Stimulated activated CD8-positive, alpha-beta memory T cell treated with anti-CD3 and anti-CD28 coated beads, Interleukin-7, amount 100 ng/mL, for 48 hours (primary cell): ENCODE measurements around the gene KIRREL3.

ENCODE experiments used
- DNase-seq, 2 donors: peaks; one replicate each; pipeline ENCODE4 v3.0.0-alpha.2; 2020; ENCODE audit warnings: low read depth in 1 of 2; ENCODE audit errors: extremely low read depth in 1 of 2

Gene KIRREL3

DNA sequence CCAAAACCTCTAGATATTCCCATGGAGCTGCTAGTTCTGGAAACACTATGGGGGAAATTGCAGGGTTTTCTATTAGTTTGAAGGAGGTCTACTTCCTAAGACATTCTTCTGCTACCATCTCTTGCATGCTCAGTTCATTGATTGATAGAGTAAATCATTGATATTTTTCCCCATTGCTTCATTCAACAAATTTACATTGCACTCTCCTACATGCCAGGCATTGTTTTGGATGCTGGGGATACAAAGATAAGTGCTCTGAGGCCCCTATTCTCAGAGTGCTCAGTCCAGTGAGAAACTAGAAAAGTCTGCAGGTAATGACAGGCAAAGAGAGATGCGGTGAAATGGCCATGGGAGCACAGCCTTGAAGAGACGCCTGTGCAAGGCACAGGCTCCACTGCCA is 313.1 kb downstream of the KIRREL3 start:
- DNase-seq, result no peak

DNA sequence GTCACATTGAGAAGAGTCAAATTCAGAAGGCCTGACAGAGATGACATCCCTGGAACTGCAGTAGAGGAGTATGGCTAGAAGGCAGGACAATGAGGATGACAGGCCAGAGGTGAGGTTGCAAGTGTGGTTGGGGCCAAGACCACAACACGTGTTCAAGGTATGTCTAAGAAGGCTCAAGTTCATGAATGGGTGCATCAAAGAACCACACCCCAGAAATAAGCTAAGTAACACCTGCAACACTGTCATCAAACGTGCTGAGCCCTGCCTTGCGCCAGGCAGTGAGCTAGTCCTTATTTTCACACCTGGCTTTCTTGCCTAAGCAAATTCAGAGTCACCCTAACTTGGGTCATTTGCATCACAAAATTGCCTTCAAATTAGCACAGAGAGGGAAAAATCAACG is 313.6 kb downstream of the KIRREL3 start:
- DNase-seq, result no peak

DNA sequence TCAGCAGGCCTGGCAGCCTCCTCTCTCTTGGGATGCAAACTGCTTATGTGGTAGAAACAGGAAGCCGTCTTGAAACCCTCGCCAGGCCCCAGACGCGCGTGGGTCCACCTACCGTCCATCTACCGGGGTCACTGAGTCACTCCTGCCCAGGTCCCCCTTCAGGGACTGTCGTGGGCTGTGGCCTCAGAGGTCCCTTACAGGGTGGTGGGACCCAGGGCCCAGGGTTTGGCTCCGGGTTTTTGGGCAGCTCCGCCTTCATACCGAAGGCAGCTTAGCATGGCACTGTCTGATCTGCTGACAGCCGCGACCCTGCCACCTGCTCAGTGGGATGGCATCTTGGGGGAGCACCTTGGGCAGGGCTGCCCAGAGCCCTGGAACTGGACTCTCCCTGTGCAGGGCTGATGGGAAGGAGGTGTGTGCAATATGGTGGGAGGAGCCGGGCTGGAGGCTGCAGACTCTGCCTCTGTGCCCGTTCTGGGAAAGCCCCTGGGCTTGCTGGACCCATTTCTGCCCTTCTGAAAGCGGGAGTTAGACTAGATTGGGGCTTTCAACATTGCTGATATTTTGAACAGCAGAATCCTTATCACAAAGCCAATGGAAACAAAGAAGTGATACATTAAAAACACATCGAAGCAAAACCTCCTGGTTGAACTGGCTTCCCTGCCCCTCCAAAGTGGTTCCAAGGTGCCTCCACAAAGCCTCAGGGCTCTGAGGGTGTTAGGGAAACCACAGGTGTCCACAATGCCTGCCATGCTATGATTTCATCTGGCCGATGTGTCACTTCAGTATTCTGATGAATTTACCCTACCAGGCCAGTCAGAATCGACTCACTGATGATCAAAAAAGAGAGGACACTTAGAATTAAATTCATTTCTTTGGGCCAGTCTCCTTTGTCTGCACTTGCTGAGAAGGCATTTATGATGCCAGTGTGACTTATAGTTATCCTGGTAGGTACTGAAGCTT is 316.5 kb downstream of the KIRREL3 start:
- no peak for DNase-seq

DNA sequence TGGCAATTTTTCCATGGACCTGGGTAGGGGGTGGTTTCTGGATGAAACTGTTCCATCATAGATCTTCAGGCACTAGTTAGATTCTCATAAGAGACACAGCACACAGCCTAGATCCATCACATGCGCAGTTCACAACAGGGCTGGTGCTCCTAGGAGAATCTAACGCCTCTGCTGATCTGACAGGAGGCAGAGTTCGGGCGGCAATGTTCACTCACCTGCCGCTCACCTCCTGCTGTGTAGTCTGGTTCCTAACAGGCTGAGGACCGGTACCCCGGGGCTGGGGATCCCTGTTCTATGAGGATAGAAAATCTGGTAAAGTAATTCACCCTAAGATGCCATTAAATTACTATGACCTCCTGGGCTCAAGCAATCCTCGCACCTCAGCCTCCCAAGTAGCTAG is 318.0 kb downstream of the KIRREL3 start:
- DNase-seq, result no peak

DNA sequence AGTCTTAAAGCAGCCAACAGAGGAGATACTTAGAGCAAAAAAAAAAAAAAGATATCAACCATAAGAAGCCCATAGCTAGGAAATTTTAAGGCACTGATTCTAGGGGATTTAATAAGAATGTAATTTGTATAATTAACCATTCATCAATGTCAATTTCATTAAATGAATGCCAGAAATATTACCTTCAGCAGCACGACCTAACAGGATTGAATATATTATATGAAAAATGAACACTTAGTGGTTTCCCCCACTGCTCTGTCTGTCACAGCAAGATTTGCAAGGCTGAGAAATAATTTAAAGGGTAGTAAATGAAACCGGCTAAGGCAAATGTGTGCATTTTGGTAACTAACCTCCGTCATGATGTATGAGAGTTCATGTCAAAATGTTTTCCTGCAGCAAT is 319.9 kb downstream of the KIRREL3 start:
- no peak for DNase-seq

DNA sequence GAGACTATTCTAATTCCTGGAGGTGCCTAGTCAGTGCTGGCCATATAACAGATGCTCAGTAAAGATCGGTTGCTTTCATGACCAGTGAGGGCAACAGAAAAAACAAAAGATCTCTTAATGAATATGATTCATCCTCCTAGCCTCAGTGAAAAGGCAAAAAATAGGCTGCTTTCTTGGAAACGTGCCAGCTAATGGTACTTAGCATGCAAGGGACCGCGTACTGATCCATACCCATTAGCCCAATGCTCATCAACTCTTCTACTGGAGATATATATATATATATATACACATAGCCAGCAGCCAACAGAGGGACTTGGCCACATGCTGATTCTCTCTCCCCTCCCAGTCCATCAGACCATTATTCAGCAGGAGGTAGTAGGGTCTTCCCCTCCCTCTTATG is 320.4 kb downstream of the KIRREL3 start:
- DNase-seq, result no peak

DNA sequence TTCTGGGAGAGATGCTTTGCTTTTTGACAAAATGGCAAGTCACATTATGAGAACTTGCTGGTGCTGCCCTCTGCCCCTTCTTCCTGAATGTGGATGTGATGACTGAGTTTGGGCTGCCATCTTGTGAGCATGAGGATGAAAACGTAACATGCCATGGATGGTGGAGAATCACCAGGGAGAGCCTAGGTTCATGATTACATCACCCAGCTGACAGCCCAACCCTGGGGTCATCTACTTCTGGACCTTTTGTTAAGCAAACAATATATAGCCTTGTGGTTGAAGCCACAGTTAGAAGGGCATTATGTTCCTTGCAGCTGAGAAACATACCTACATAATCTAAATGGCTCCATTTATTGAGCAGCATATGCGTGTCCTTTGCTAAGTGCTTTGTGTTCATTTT is 321.5 kb downstream of the KIRREL3 start:
- no peak for DNase-seq

DNA sequence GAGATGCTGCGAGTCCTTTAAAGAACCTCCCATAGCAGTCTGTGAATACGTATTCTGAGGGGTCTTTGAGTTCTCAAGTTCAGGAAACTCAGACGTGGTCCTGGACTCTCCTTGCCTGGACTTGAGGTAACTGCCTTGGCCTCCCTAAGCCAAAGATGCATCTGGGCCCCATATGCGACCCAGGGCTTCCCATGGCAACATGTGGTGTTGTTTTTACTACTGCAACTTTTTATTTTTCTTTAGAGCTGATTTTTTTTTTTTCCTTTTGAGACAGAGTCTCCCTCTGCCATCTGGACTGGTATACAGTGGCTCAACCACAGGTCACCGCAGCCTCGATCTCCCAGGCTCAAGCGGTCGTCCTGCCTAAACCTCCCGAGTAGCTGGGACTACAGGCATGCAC is 324.0 kb downstream of the KIRREL3 start:
- DNase-seq, result no peak

DNA sequence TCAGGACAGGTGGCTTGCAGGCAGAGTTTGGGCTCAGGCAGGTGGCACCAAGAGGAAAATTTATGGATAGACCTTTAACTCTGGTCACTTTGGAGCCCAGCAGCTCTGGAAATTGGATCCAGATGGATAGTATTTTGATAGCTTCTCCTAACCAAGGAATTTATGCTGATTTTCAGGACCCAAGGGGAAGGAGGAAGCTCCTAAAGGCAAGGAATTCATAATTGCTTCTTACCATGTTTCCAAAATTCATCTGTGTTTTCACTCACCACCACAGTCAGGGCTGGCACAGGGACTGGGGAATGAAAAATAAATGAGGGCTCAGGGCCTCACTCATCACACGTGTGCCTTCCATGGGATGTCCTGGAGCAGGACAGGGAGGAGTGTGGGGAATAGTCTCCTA is 327.3 kb downstream of the KIRREL3 start:
- DNase-seq, result no peak

DNA sequence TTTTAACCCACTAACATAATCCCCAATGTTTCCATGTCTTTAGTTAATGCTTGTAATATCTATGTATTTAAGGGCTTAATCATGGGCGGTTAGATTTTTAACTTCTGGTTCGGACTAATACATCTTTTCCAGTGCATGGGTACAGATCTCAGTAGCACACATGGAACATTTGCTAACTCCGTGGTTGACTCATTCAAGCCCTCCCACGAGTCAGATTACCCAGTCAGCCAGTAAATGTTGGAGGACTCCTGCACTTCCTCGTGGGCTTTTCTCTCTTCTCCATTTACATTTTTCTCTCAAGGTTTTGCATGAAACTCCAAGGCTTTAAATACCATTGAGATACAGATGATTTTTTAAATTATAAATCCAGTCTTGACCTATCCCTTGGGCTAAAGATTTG is 331.2 kb downstream of the KIRREL3 start:
- DNase-seq, result no peak

DNA sequence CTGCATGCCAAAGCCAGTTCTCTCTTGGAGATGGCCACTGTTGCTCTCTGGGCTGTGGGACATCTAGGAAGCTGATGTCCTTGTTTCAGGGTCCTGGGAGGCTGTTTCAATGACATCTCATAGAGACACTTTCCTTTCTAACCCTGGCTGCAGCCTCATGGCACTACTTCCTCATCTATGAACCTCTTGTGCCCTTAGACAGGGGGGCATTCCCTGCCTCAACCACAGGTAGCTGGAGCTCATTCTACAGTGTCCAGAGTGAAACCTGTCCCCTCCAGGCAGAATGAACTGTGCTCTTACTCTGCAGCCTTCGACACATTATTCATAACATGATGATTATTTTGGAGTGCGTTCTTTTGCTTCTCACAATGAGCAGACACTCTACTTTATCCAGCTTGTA is 335.9 kb downstream of the KIRREL3 start:
- no peak for DNase-seq

DNA sequence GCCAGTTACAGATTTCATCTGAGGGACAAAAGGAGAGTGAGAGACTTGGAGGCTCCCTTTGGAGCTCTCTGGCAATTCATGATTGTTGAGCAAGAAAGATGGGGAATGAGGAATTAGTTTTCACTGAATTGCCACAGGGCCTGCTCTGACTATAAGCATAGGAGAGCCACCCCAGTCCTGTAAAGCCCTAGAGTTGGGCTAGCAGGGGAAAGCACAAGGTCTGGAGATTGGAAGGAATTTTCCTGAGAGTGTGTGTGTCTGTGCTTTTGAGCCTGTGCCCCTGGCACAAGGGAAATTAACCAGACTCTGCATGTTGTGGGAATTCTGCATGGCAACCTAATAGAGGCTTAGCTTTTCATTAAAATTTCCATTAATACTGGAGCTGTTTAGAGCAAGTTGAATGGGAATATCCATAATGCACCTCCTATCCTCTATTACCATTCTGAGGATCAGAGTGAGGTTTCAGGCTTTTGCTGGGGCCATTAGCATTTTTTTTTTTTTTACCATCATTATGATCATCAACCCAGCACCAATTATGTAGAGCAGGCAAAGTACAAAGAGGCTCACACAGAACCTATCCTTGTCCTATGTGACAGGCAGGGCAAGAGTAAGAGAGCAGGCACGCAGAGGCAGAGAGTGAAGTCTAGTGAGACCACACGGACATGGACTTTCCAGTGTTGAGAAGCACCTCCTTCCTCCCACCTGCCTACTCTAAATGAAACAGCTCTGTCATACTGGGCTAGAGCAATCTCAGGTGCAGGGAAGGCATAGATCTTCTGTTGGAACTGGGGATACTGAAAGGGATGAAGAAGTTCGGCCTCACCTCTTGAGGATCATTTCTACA is 336.6 kb downstream of the KIRREL3 start:
- DNase-seq, result no peak

DNA sequence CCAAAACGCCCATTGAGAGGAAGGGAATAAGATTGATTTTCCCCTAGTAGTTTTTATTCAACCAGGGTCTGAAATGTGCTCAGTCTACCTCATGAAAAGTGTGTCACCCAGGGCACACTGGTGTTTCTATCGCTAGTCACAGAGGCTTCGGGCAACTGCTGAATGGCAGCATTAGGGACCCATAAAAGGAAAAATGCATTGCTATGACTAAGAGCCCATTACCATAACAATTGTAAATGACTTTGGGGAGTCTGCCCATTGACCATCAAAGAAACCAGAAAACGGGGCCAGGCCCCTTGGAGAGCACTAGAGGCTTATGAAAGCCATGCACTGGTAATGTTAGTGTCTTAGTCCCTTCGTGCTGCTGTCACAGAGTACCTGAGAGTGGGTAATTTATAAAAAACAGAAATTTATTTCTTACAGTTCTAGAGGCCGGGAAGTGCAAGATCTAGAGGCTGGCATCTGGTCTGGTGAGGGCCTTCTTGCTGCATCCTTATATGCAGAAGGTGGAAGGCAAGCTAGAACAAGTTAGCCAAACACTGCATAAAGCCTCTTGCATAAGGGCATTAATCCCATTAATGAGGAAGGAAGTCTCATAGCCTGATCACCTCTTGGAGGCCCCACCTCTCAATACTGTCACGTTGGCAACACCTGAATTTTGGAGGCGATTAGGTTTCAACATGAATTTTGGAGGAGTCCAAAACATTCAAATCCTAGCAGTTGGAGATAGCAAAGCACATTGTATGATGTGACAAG is 338.4 kb downstream of the KIRREL3 start:
- no peak for DNase-seq

DNA sequence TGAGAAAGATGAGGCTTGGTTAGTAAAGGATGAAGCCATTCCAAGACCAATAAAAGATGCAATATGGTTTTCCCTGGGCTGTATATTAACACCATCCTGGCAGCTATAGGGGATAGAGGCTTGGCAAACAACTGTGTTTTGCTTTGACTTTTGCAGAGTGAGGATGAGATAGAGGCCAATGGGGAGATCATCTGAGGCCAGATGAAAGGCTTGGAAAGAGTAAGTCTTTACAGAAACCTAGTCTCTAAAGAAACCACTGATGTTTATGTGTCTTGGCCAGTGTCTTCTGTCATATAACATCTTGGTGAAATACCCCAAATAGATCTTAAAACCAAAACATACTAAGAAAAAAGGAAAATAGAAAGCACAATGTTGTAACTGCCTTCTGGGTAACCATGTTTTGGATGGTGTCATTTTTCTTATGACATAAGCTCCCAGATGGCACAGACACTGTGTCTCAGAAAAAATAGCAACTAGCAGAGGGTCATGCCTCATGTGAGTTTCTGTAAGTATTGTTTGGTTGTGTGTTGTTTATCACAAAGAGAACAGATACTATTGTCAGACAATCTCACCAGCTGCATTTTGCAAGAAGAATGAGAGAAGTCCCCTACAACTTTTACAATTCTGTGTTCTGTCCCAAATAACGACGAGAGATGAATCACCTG is 339.7 kb downstream of the KIRREL3 start:
- no peak for DNase-seq

DNA sequence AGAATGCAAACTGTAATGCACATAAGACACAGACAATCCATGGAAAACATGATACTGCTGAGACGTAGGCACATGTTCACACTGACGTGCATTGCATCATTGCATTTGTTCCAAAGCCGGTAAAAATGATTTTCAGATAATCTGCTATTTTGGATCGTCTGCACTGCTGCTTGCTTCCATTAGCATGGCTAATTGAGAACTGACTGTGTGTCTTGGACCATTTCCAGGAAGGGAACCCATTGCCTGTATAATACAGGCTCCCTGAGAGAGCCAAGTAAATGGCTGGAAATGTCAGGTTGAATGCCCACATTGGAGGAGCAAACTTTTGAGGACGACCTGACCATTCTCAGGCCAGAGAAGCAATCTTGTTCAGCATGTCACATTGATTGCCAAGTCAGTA is 340.2 kb downstream of the KIRREL3 start:
- DNase-seq, result no peak

DNA sequence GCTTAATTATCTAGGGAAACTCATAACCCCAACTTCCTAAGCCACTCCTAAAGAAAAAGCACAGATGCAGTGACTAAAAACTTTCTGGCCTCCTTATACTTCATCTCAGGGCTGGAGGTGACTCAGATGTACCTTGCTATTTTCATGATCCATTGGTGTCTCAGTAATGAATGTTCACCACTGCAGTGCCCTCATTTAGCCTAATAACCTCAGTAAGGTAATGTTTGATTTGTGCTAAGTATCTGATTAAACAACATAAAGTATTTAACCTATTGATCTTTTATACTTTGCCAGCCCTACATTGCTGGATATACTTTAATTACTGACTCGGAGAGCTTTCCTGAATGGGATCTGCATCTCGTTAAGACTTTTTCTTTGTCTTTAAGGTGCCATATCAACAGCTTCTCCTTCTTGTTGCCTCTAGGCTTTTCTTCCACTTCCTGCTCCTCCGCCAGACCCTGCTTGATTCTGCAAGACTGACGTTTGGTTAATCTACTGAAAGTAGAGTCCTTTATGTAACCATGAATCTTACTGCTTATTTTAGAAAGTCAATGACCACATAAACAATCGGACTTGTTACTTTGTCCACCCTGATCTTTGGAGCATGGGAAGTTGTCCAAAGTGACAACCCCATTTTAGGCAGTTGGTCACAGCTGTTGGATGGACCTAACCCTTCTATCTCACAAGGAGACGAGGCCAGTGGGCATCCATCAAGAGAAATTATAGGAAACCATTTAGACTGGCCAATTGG is 342.1 kb downstream of the KIRREL3 start:
- DNase-seq, result no peak

DNA sequence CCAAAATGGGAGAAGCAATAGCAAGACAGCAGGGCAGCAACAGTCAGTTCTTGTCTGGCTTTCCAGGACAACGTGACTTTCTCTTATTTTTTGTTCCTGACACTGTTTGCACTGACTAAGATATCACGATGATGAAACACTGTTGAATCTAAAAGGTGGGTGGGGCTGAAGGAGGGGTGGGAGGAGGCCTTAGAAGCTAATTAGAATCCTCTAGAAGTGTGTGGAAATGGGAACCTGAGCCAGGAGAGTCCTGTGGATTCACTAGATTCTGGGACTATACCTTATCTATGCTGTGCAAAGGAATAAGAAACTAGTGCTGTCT is 344.8 kb downstream of the KIRREL3 start:
- no peak for DNase-seq

DNA sequence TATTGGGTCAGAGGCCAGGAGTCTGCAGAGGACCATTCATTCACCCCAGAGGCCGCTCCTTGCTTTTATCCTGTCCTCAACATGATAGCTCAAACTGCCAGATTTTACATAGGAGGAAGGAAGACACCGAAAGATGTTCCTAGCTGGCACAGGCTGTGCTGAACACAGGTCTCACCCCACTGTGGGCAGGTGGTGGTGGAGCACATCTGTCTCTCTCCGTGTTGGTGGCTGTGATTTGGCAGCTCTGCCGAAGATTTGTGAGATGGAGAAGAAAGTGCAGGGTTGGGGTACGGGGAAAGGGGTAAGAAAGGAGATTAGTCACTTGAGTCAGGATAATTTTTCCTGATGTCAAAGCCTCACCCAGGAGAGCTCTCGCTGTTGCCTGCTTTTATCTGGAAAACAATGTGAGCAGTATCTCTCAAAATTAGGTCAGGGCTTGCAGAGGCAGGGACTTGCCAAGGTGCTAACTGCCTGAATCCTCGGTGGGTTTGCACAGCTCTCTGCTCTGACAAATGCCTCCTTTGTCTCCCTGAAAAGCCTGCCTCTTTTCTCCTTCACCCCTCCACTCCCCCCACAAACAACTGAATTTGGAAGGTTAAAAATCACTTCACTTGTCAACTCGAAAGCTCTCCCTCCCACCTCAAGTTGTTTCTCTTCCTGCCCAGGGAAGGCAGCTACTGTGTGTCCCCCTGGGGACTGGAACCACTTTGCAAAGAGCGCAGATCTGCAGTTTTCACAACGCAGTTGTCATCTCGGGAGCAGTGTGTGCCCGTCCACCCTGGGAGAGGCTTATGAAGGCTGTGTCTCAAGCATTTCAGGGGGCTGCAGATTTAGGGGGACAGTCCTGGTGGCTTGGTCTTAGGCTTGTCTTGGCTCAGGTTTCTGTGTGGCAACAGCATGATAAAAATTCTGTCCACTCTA is 345.4 kb downstream of the KIRREL3 start:
- DNase-seq, result no peak

DNA sequence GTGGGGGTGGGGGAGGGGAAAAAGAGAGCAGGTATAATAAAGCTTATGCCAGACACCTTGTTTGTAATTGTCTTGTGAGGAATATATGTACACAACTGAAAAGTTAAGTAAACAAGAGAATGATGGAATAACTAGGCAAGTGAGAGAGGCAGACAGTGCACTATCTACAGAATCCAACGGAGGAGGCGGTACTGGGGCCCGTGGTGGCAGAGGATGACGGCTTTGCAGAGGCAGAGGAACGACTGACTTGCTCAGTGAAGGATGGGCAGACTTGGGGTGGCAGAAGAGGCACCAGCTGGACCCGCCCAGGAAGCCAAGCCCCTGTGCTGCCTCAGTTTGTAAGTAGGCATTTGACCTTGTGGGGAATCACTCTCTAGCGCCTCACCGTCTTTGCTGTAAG is 347.5 kb downstream of the KIRREL3 start:
- DNase-seq, result no peak
